HG03039 (cell line): ENCODE data around the gene SDR39U1.
"Not testable (repeated sequence)": the region's sequence is repeated elsewhere in the genome, so short reads cannot be mapped to it uniquely, and the experiment has no call there.

Source experiments
- ATAC-seq: cut with Tn5 transposase; IDR thresholded peaks from one replicate; pipeline ENCODE4 v1.9.1; 2021; ENCODE audit warnings: mild to moderate bottlenecking, moderate library complexity; ENCODE audit not compliant: unreplicated experiment

SDR39U1 gene, protein sequence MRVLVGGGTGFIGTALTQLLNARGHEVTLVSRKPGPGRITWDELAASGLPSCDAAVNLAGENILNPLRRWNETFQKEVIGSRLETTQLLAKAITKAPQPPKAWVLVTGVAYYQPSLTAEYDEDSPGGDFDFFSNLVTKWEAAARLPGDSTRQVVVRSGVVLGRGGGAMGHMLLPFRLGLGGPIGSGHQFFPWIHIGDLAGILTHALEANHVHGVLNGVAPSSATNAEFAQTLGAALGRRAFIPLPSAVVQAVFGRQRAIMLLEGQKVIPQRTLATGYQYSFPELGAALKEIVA

DNA sequence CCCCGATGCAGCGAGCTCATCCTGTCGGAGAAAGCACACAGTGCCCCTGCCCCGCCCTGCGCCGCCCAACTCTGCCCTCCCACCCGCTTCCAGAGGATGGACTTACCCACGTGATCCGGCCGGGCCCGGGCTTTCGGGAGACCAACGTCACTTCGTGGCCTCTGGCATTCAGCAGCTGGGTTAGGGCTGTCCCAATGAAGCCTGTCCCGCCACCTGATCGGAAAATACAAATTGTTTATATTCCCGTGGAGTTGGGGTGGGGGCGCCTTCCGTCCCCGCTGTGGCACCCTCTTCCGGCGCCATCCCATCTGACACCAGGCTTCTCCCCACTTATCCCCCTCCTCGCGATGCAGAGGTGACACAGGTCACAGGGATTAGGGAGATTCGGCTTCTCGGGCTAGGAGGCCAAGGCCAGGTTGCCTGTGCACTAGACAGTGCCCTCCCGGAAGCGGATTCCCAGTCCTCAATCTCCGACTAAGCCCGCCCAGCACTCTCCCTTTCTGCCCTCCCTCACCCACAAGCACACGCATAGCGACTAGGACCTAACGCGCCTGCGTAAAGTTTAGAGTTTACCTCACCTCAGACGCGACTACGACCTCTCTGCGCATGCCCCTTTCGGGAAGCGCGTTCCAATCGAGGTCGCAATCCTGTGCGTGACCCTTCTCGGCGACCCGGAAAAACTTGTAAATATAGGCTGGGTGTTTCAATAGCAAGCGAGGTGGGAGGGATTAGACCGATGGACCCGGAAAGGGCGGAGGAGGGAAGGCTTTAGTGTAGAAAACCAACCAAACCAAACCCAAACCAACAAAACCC is at the start of gene SDR39U1:
Gene SDR39U1 (minus strand): TSS at position 537 of the 813 bp plus-strand sequence. CDS start 7 bp downstream, at position 530.
- ATAC-seq: peak; percentile 90

DNA sequence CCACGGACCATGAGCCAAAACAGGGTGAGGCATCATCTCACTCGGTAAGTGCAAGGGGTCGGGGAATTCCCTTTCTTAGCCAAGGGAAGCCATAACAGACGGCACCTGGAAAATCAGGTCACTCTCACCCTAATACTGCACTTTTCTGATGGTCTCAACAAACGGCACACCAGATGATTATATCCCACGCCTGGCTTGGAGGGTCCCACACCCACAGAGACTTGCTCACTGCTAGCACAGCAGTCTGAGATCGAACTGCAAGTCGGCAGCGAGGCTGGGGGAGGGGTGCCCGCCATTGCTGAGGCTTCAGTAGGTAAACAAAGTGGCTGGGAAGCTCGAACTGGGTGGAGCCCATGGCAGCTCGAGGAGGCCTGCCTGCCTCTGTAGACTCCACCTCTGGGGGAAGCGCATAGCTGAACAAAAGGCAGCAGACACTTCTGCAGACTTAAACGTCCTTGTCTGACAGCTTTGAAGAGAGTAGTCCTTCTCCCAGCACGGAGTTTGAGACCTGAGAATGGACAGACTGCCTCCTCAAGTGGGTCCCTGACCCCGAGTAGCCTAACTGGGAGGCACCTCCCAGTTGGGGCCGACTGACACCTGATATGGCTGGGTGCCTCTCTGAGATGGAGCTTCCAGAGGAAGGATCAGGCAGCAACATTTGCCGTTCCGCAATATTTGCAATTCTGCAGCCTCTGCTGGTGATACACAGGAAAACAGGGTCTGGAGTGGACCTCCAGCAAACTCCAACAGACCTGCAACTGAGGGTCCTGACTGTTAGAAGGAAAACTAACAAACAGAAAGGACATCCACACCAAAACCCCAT is 49.2 kb upstream of the SDR39U1 start:
- ATAC-seq: not testable (repeated sequence)

DNA sequence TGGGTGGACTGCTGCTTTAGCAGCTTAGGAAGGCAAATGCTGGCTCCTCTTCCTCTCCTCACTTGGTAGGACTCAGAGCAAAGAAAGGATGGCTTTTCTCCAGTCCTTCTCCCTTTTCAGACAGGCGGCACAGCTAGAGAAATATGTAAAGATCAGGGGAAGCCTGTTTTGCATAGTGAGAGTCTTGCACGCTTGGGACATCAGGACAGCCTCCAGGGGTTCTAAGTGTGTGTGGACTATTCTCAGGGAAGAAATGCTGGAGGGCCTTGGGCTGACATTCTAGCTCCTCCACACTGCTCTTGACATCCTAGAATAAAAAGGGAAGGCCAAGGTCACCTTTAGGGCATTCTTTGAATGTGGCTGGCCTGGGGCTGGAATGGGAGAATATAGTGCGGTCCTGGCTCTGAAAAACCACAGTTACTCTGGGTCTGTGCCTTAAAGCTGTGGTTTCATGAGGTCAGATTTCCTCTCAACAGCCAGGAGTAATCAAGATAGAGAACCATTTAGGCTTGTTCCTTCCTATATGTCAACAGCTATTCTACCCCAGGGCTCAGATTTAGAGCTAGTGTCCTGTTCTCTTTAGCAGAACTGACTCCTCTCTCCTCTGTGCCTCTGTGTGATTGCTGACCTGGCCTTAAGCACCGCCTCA is 41.2 kb upstream of the SDR39U1 start:
- ATAC-seq: no peak

DNA sequence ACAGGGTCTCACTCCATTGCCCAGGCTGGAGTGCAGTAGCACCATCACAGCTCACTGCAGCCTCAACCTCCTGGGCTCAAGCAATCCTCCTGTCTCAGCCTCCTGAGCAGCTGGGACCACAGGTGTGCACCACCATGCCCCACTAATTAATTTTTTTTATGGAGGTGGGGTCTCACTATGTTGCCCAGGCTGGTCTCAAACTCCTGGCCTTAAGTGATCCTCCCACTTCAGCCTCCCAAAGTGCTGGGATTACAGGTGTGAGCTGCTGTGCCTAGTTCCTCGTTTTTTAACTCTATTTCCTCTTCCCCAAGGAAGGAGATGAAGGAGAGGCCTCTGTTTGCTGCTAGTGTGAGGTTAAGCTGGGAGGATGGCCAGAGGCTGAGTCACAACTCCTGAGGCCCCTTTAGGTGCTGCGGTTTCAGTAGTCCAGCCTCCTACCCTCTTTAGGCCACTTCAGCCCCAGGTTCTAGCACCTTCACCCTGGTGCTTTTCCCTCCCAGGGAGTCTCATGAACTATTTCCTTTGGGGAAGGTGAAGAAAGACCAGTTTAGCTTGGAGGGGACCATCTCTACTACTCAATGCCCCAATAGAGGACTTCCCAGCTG is 40.2 kb upstream of the SDR39U1 start:
- ATAC-seq: not testable (repeated sequence)

DNA sequence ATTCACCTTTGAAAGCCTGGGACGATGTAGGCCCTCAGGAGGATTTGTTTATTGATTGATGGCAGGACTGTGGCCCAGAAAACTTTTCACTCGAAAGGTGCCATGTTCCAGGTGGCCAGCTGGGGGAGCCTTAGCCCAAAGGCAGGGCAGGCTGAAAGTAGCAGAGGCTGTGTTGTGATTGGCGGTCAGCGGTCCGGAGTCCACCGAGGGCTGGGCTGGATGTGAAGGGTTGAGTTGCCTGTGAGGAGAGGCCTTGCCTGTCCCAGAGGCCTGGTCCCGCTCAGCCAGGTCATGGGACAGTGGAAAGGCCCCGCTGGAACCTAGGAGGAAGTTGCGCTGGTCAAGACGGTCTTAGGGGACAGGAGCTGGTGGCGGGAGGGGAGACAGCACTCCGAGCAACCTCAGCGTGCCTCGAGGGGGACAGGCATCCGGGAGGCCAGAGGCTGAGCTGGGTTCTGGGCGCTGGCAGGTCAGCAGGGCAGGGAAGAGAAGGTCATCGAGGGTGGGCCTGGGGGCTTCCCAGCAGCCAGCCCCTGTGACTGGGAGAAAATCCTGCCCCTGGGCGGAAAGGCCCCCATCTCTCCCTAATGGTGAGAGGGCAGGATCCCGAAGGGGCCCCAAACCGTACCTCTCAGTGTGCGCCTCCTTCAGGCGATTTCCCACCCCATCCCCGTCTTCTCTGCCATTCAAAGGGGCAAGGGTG is 39.2 kb upstream of the SDR39U1 start:
- peak; percentile 59 for ATAC-seq

DNA sequence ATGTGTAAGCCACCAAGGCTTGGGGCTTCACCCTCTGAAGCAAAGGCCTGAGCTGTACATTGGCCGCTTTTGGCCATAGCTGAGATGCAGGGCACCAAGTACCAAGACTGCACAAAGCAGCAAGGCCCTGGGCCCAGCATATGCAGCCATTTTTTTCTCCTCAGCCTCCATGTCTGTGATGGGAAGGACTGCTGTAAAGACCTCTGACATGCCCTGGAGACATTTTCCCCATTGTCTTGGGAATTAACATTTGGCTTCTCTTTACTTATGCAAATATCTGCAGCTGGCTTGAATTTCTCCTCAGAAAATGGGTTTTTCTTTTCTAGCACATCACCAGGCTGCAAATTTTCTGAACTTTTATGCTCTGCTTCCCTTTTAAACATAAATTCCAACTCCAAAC is 37.4 kb upstream of the SDR39U1 start:
- not testable (repeated sequence) for ATAC-seq

DNA sequence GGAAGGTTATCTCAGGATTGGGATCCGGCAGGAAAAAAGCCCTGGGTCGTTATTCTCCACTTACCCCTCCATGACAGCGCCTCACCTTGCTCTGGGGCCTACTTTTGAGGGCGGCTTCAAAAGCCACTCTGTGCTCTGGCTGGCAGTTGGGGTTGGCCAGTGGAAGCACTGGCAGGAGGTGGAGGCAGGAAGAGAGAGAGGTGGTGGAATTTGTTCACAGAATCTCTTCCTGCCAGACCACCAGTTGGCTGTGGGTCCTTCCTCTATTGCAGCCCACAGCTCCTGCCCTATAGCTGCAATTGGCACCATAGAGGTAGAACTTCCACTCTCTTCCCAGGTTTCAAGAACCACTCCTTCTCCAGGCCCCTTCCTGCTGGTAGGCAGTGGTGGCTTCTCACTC is 32.7 kb upstream of the SDR39U1 start:
- no peak for ATAC-seq

DNA sequence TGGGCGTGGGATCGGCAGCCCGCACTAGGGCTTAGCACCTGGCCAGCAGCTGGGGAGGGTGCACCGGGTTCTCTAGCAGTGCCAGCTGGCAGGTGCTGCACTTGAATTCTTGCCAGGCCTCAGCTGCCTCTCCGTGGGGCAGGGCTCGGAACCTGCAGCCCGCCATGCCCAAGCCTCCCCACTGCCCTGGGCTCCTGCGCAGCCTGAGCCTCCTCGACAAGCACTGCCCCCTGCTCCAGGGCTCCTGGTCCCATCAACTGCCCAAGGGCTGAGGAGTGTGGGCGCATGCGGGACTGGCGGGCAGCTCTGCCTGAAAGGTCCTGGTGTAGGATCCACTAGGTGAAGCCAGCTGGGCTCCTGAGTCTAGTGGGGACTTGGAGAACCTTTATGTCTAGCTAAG is 30.6 kb upstream of the SDR39U1 start:
- ATAC-seq: no peak

DNA sequence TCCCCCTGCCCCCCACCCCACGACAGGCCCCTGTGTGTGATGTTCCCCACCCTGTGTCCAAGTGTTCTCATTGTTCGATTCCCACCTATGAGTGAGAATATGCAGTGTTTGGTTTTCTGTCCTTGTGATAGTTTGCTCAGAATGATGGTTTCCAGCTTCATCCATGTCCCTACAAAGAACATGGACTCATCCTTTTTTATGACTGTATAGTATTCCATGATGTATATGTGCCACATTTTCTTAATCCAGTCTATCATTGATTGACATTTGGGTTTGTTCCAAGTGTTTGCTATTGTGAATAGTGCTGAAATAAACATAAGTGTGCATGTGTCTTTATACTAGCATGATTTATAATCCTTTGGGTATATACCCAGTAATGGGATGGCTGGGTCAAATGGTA is 27.9 kb upstream of the SDR39U1 start:
- not testable (repeated sequence) for ATAC-seq

DNA sequence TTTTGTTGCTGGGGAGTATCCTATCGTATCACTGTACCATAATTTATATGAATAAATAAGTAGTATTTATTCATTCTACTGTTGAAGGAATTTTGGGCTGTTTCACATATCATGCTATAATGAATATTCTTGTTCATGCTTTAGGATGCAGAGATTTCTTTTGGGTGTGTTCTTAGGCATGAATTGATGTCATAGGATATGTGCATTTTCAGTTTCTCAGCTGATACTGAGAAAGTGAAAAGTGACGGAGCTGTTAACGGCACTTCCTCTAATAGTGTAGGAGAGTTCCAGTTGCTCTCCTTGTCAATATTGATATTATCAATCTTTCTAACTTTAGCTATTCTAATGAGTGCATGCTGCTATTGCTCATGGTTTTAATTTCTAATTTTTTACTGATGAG is 23.2 kb upstream of the SDR39U1 start:
- no peak for ATAC-seq

DNA sequence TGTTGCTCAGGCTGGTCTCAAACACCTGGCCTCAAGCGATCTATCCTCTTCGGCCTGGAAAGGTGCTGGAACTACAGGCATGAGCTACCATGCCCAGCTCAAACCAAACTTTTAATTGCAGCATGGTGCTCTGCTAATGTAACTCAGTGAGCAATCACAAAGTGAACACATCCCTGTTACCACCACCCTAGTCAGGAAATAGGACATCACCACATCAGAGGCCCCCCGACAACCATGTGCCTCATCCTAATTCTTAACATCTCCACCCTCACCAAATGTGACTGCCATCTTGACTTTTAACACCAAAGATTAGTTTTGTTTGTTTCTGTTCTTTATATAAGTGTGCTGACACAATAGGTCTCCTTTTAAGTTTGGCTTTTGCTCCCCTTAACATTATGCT is 22.8 kb upstream of the SDR39U1 start:
- ATAC-seq: no peak

DNA sequence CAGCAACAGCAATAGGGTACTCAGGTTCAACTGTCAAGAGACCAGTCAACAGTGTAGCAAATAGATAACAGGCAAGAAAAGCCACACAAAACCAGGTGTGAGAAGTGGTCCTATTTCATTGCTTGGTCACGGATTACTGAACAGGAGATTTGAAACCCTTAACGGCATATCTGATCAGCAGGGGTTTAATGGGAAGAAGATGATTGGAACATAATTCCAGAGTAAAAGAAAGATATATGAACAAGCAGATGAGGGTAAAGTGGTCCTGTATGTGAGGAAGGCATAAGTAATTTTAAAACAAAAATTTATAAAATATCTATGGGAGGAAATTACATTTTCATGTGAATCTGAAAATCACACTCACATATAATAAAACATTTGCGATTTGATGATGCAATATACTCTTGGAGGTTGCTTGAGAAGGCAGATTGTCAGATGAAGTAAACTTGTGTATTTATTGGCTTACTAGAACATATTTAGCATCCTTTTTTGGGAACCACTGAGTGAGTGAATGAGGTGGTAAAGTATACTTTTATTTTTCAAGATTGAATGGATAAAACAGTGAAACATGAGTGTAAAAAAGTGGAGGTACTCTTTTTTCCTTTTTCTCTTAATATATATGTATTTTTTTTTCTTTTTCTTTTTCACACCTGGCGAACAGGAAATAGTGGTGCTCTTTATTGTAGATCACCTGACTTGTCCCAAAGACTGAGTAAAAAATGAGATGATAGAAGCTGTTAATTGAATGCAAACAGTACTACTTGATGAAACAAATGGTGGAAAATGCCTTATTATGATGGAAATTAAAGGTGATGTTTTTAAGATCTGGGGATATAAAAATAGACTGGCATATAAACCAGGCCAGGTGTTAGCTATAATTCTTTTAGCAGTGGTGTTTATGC is 21.6 kb upstream of the SDR39U1 start:
- no peak for ATAC-seq

DNA sequence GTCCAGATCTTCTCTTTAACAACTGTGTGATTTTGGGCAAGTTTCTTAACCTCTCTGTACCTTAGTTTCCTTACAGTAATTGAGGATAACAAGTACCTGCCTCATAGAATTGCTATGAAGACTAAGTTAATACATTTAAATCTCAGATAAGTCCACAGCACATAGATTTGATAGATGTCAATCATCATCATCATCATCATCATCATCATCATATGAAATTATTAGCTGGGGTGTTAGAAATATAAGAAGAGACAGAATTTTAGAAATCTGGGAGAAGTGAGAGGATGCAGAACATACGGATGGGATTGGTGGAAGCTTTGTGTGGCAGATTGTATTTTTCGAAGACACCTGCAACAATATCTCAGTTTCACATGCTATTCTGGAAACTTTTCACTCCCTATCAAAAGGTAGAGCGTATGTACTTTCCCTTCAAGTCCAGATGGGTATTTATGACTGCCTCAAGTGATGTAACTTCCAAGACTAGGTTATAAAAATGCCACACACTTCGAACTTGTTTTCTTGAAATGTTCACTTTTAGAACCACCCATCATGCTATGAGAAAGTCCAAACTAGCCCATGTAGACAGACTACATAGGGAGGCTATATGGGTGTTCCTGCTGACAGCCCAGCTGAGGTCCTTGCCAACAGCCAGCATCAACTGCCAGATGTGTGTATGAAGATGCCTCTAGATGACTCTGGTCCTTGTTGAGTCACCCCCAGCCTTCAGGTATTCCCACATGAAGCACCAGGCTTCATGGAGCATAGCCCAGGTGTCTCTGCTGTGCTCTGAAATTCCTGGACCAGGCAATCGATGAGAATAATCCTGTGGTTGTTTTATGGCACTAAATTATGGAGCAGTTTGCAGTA is 20.7 kb upstream of the SDR39U1 start:
- ATAC-seq: no peak

DNA sequence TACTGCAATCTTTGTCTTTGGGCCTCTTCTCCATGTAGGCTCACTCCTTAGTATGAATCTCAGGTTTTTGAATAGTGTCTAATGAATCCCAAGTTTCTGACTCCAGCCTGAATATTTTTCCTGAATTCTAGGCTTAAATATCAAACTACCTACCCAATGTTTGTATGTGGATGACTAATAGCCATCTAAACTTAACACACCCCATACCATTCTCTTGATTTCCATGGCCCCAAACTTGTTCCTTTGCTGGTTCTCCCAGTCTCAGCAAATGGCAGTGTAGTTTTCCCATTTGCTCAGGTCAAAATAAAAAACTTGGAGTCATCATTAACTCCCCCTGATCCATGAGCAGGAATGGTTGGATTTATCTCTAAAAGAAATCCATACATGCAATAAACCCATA is 18.8 kb upstream of the SDR39U1 start:
- no peak for ATAC-seq

DNA sequence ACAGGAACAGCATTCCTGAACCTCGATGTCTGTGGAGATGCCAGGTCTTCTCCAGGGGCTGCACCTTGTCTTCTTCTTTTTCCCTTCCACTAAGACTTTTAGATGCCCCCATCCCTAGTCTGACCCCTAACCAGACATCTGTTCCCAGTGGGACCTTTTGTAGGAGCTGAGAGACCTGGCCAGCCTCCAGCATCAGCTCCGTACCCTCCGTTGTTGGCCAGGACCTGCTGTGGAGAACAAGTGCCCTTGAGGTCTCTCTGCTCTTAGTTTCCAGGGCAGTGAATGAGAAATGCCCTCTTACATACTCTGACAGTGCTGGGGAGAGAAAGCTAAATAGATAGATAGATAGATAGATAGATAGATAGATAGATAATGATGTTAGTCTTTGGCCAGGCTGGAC is 16.8 kb upstream of the SDR39U1 start:
- ATAC-seq: no peak

DNA sequence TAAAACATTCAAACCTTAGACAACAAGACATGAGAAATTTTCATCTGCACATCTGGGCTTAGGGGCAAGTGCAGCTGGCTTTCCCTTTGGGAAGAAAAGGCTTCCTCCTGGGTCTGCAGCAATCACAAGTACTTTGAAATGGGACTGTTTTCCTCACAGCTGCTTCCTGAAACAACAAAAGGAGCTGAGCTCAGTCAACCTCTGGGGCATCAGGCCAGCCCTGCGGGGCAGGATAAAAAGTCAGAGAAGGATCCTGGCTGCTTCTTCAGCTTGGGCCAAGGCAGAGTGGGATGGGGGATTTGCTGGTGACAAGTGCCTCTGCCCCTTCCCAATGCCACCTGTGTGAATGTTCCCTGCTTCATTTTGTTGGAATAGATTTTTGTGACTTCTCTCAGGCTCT is 16.2 kb upstream of the SDR39U1 start:
- no peak for ATAC-seq

DNA sequence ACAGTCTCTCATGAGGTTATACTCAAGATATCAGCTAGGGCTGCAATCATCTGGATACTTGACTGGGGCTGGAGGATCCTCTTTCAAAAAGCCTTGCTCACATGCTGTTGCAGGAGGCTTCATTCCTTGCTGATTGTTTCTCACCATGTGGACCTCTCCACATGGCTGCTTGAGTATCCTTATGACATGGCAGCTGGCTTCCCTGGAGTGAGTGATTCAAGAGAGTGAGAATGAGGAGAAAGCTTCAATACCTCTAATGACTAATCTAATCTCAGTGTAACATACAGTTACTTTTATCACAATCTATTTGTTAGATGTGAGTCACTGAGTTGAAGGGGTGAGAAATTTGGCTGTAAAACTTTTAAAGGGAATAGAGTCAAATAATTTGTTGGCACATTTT is 14.4 kb upstream of the SDR39U1 start:
- no peak for ATAC-seq

DNA sequence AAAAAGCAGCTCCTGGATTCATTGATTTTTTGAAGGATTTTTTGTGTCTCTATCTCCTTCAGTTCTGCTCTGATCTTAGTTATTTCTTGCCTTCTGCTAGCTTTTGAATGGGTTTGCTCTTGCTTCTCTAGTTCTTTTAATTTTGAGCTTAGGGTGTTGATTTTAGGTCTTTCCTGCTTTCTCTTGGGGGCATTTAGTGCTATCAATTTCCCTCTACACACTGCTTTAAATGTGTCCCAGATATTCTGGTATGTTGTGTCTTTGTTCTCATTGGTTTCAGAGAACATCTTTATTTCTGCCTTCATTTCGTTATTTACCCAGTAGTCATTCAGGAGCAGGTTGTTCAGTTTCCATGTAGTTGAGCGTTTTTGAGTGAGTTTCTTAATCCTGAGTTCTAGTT is 8.3 kb upstream of the SDR39U1 start:
- not testable (repeated sequence) for ATAC-seq
